ENCODE measurements around the gene FLACC1.

Gene FLACC1

GRCh38 chr2:201276511-201276910 is 80.6 kb downstream of the FLACC1 start:
- no peak for DNase-seq (ENCODE audit: low spot score)

GRCh38 chr2:201275990-201276389 is 81.2 kb downstream of the FLACC1 start:
- DNase-seq (ENCODE audit: low spot score) = no peak

DNA sequence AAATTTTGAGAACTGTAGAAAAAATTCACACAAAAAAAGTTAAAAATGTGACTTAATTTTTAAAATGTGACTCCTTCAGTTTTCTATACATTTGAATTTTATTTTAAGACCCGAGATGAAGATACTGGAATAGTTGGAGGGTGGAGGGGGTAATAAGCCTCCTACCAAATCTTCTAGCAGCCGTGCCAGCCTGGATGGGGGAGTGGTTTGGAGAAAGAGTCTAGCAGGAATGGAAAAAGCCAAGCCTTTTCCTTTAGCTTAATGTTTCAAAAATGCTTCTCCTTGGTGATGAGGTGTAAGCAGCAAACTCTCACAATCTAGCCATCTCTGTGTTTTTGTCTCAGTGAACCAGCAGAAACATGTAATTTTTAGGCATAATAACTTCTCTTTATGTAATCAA is 82.1 kb downstream of the FLACC1 start:
- no peak for DNase-seq (ENCODE audit: low spot score)

DNA sequence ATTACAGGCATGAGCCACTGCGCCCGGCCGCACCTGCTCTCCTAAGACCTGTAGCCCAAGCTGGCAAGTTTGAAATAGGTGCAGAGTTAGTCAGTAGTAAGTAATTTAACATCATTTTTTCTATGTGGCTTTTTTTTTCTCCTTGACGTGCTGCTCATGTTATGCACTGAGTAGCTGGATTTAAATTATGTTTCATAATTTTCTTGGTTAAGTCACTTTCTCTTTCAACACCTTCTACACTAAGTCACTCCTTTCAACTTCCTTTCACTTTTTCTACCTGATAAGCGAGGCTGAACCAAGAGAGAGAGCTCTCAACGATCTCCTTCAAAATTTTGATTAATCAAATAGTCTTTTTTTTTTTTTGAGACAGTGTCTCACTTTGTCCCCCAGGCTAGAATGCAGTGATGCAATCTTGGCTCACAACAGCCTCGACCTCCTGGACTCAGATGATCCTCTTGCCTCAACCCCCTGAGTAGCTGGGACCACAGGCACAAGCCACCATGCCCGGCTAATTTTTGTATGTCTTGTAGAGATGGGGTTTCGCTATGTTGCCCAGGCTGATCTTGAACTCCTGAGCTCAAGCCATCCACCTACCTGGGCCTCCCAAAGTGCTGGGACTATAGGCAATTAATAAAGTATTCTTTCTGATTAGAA is 83.7 kb downstream of the FLACC1 start:
- no peak for DNase-seq (ENCODE audit: low spot score)

GRCh38 chr2:201271917-201272316 is 85.2 kb downstream of the FLACC1 start:
- DNase-seq (ENCODE audit: low spot score) = no peak

- no peak for DNase-seq (ENCODE audit: low spot score)
Observed at GRCh38 chr2:201270293-201271001, 86.7 kb downstream of the FLACC1 start.

DNA sequence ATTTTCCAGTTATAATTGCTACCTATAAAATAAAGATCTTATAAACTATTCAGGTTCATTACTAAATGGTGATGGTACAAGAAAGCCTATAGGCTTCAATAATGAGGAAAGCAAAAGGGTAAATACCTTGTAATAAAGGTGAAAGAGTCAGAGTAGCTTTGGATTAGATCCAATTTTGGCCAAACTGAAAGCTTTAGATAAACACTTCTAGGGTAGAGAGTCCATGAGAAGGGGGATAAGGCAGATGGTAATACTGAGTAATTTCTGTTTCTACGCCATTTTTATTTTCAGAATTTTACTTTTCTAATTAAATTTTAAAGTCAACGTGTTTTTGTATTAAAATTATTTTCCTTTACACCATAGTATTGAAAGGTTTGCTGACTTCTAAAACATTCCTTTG is 87.4 kb downstream of the FLACC1 start:
- DNase-seq (ENCODE audit: low spot score) = no peak

GRCh38 chr2:201267278-201268030 is 89.7 kb downstream of the FLACC1 start:
- DNase-seq (ENCODE audit: low spot score) = no peak

- no peak for DNase-seq (ENCODE audit: low spot score)
Observed at GRCh38 chr2:201266629-201267028, 90.5 kb downstream of the FLACC1 start.

DNA sequence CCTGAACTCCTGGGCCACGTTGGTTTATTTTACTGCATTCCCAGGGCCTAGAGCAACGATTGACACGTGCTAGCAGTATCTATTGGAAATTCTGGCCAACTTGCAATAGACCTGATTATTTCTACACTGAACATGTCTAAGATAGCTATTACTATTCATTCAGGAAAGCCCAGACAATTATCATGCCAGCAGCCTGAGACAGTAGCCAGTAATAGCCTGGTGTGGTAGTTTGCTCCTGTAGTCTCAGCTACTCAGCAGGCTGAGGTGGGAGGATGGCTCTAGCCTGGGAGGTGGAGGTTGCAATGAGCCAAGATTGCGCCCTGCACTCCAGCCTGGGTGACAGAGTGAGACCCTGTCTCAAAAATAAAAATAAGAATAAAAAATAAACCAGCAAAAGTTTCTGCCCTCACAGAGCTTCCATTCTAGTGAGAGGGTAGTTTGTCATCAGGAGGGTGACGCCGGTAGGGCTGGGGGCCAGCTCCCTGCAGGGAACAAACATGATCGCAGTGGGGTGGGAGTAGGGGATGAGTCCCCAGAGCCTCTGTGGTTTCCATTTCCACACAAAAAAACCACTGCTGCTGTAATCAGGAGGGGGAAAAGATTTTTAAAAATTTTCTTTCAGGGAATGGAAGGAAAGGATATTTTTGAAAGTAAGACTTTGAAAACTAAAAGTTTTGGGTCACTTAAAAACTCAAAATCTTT is 92.5 kb downstream of the FLACC1 start:
- no peak for DNase-seq (ENCODE audit: low spot score)

DNA sequence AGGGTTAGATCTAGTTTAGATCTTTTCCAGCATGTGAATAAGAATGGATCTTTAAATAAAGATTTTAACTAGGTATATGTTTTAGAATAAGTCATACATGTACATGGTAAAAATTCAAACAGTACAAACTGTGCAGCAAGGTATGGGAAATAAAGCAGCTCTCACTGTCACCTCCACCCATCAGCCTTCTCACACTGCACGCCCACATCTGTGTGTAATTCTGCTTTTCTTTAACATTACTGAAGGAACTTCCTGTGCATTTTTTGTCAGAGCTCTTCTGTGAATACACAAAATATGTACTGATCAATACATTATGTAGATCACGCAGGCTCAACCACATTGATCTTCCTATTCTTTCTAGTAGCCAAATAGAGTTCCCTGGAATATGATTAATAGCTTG is 93.4 kb downstream of the FLACC1 start:
- DNase-seq (ENCODE audit: low spot score) = no peak

DNA sequence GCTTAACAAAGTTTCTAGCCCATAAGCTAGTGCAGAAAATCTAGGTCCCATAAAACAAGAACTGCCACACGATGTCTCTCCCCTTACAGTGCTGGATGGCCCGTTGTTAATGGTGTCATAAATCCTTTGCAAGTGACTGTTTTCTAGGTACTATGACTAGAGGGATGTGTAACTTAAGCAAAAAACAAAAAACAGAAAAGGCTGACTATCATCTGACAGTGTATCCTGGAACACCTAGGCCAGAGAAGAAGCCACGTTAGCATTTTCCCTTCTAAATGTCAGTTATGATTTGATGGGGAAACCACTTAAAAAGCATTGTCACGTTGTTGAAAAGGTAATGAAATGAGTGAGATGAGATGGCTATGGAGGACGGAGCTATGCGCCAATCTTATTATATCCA is 94.4 kb downstream of the FLACC1 start:
- DNase-seq (ENCODE audit: low spot score) = no peak

- DNase-seq (ENCODE audit: low spot score) = no peak
Observed at GRCh38 chr2:201261906-201262305, 95.2 kb downstream of the FLACC1 start.

GRCh38 chr2:201261471-201261870 is 95.7 kb downstream of the FLACC1 start:
- DNase-seq (ENCODE audit: low spot score) = no peak

DNA sequence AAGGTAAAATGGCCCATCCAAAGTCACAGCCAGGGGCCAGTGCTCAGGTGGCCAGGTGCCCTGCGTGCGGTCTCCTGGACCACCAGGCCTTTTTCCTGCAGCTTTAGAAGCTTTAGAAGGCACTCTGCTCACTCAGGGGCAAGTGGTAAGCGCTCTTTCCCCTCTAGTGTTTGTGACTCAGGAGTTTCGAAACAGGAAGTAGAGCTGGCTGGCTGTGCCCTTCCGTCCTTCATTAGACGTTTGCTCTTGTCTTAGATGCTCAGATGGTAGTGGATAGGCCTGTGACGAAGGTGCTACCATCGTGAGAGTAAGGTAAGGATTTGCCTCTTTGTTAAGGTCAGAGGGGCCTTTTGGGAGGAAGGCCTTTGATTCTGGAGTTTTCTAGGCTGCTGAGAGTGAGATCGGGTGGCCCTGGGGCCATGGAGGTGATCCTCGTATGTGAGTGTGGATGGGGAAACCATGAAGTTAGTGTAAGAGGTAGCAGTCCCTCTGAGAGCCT is 96.8 kb downstream of the FLACC1 start, which contains the start of gene CASP8:
Gene CASP8 (plus strand): TSS at position 235 of the 499 bp plus-strand sequence. CDS start 5,951 bp downstream, outside the sequence.
- peak; percentile 63 for DNase-seq (ENCODE audit: low spot score)

- no peak for DNase-seq (ENCODE audit: low spot score)
Observed at GRCh38 chr2:201258666-201259615, 98.2 kb downstream of the FLACC1 start.

- no peak for DNase-seq (ENCODE audit: low spot score)
Observed at GRCh38 chr2:201257956-201258665, 99.0 kb downstream of the FLACC1 start.

DNA sequence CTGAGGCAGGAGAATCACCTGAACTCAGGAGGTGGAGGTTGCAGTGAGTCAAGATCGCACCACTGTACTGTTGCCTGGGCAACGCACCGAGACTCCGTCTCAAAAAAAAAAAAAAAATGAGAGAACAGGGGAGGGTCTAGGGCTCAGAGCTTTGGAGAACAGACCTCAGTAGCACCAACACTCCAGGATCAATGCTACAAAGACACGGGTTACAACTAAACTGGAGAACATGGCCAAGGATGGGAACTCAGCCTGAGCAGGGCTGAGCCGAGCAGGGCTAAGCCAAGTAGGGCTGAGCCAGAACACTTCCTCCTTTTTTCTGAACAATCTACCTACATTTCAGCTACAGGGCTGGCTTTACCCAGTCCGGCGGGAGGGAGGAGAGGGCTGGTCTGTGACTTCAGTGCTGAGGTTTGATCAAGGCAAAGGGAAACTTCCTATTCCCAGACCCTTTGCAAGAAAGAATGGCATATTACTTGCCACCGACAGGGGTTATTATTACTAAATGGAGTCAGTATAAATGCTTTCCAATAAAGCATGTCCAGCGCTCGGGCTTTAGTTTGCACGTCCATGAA is 99.7 kb downstream of the FLACC1 start:
- DNase-seq (ENCODE audit: low spot score) = peak; percentile 69

DNA sequence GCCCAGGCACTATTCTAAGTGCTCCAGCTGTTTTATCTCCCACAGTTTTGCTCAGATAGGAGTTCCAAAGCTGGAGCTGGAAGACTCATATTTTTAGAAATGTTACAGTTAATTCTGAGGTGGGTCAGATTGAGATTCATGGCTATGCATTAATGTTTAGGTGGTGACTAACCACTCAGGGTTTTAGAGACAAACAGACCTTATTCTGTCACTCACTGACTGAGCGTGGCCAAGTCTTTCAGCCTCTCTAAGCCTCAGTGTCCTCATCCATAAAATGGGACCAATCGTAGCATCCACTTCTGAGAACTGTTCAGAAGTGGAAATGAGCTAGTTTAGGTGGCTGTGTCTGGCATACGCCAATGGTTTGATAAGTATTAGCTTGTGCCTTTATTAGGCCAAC is 101.1 kb downstream of the FLACC1 start:
- DNase-seq (ENCODE audit: low spot score) = no peak

All from pons (tissue), 1 donor.